ENCODE data around the gene EVA1C.
"Not testable (repeated sequence)": the region's sequence is repeated elsewhere in the genome, so short reads cannot be mapped to it uniquely, and the experiment has no call there.

The EVA1C gene

GRCh38 chr21:32412162-32413014, at the start of gene EVA1C:
EVA1C (plus strand) TSS chr21:32412706; CDS start chr21:32412854, 148 bp downstream.
- DNase-seq, result peak; percentile 77 to 85

GRCh38 chr21:32364387-32364786, 48.1 kb upstream of the EVA1C start:
- DNase-seq, result no peak

- DNase-seq, result no peak
These were observed 47.7 kb upstream of the EVA1C start for GRCh38 chr21:32364796-32365195.

- no peak for DNase-seq
These were observed 46.3 kb upstream of the EVA1C start for GRCh38 chr21:32366191-32366590.

- DNase-seq, result no peak
These were observed 45.3 kb upstream of the EVA1C start for GRCh38 chr21:32367158-32367557.

- DNase-seq, result no peak
These were observed 44.1 kb upstream of the EVA1C start for GRCh38 chr21:32368386-32368785.

GRCh38 chr21:32368961-32369360, 43.5 kb upstream of the EVA1C start:
- DNase-seq, result not testable (repeated sequence)

GRCh38 chr21:32370998-32371766, 41.3 kb upstream of the EVA1C start:
- no peak for DNase-seq

- DNase-seq, result no peak
These were observed 40.6 kb upstream of the EVA1C start for GRCh38 chr21:32371913-32372314.

GRCh38 chr21:32372755-32373154, 39.8 kb upstream of the EVA1C start:
- DNase-seq, result no peak

- no peak for DNase-seq
These were observed 35.0 kb upstream of the EVA1C start for GRCh38 chr21:32377506-32377905.

GRCh38 chr21:32377991-32378390, 34.5 kb upstream of the EVA1C start:
- no peak for DNase-seq

GRCh38 chr21:32378956-32379355, 33.5 kb upstream of the EVA1C start:
- DNase-seq, result no peak

GRCh38 chr21:32380940-32381339, 31.6 kb upstream of the EVA1C start:
- no peak for DNase-seq

- DNase-seq, result no peak
These were observed 30.9 kb upstream of the EVA1C start for GRCh38 chr21:32381571-32381970.

- DNase-seq, result no peak
These were observed 30.3 kb upstream of the EVA1C start for GRCh38 chr21:32382108-32382644.

- no peak for DNase-seq
These were observed 28.7 kb upstream of the EVA1C start for GRCh38 chr21:32383812-32384211.

- no peak for DNase-seq
These were observed 26.2 kb upstream of the EVA1C start for GRCh38 chr21:32386195-32386870.

GRCh38 chr21:32387151-32387550, 25.4 kb upstream of the EVA1C start:
- no peak for DNase-seq

- no peak for DNase-seq
These were observed 24.2 kb upstream of the EVA1C start for GRCh38 chr21:32388306-32388705.

- DNase-seq, result no peak
These were observed 23.0 kb upstream of the EVA1C start for GRCh38 chr21:32389337-32390015.

- not testable (repeated sequence) for DNase-seq
These were observed 21.8 kb upstream of the EVA1C start for GRCh38 chr21:32390537-32391224.
